Osteoblast (primary cell): Measurements from ENCODE around the gene PTPRN2. TPM values are rescaled to one million over a fixed set of nuclear protein-coding genes. Genes with fewer than 3 reads are reported as not detected.

Source experiments
- DNase-seq: peaks from one replicate; pipeline ENCODE4 v3.0.0; 2011; ENCODE audit warnings: low spot score, mixed read lengths; ENCODE audit not compliant: insufficient read length; ENCODE audit errors: missing footprints
- H2AFZ ChIP-seq: 2 replicates; pipeline ENCODE4 v1.6.0; 2011; ENCODE audit warnings: mild to moderate bottlenecking, low read length
- H3K27ac ChIP-seq: 2 replicates; pipeline ENCODE4 v1.5.1; 2011; ENCODE audit warnings: mild to moderate bottlenecking, low read depth, low read length, moderate library complexity
- H3K27me3 ChIP-seq: 2 replicates; pipeline ENCODE4 v1.6.0; 2012; ENCODE audit warnings: mild to moderate bottlenecking, control low read depth, inconsistent platforms, low read length, moderate library complexity; ENCODE audit not compliant: insufficient read depth
- H3K36me3 ChIP-seq: 2 replicates; pipeline ENCODE4 v1.5.1; 2011; ENCODE audit warnings: mild to moderate bottlenecking, low read length, control low read depth, moderate library complexity; ENCODE audit not compliant: insufficient read depth
- H3K4me1 ChIP-seq: 2 replicates; pipeline ENCODE4 v1.5.1; 2011; ENCODE audit warnings: mild to moderate bottlenecking, low read length, control low read depth, moderate library complexity; ENCODE audit not compliant: insufficient read depth
- H3K4me2 ChIP-seq: 2 replicates; pipeline ENCODE4 v1.6.0; 2011; ENCODE audit warnings: mild to moderate bottlenecking, low read length; ENCODE audit not compliant: insufficient read depth
- H3K4me3 ChIP-seq: fragments of 200-600 bp; sonication (generic); 3 replicates; pipeline ENCODE4 v1.5.1; 2012; ENCODE audit warnings: mild to moderate bottlenecking, low read length, inconsistent platforms; ENCODE audit not compliant: insufficient read depth
- H3K79me2 ChIP-seq: 2 replicates; pipeline ENCODE4 v1.6.0; 2012; ENCODE audit warnings: mild to moderate bottlenecking, low read length, control low read depth, inconsistent platforms; ENCODE audit not compliant: insufficient read depth
- H3K9me3 ChIP-seq: 2 replicates; pipeline ENCODE4 v1.5.1; 2011; ENCODE audit warnings: low read depth, low read length, control low read depth
- H4K20me1 ChIP-seq: 2 replicates; pipeline ENCODE4 v1.6.0; 2012; ENCODE audit warnings: mild to moderate bottlenecking, low read length, control low read depth; ENCODE audit not compliant: insufficient read depth
- total RNA-seq: library from RNA; depleted of rRNA; stranded (reverse); fragments of >200 nt; gene quantifications from 2 replicates; pipeline ENCODE4 v1.2.3, GENCODE V29; 2012
- TF ChIP-seq, protein P1 (sequence below): IDR thresholded peaks from 2 replicates; pipeline ENCODE4 v1.5.1; 2011; ENCODE audit warnings: mild to moderate bottlenecking, low read depth, low read length, moderate library complexity; ENCODE audit errors: extremely low read depth

The PTPRN2 gene
- total RNA-seq, 1 donor, result 0.36 TPM

DNA sequence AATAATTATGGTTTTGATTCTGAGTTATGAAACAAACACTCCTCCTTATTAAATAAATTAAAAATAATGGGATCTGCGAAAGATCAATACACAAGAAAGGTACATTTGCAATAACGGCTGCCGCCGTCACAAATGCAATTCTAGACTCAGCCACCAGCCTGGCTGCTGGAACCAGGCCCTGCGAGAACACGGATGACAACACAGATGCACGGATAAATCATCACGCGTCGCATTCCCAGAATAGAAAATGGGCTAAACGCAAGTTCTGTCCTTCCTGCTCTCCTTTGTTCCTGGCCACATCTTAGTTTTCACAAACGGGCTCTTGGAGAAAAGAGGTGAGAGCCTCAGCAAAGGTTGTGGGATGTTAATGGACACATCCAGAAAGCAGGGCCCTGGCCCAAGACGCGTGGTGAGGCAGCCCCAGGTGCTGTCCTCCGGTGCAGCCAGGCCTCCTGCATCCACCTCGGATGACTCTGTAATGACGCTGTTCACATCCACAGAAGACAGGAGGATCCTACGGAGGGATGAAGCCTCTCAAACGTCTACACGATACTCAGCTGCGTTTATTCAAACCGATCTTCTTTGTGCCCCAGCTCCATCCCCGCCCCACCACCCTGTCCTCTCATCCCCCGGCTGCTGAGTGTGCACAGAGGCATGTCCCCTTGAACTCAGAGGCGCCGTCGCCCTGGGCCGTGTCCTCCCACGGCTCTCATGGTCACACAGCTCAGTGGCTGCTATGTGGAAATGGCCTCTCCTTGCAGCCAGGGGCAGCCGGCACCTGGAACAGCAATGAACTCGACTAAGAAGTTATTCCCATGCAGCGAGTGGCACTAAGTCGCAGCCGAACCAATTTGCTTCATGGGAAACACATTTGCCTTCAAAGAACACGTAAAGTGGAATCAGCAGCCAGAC lies 197.9 kb downstream of the PTPRN2 start:
- no peaks in the 10 kb centered on the region for H3K79me2 ChIP-seq
- H3K4me2 ChIP-seq, result no peak overlapping the region
- peak; percentile 75 for DNase-seq
- H3K4me3 ChIP-seq, result no peak overlapping the region
- no peaks in the 10 kb centered on the region for H3K27me3 ChIP-seq
- no peaks in the 10 kb centered on the region for H4K20me1 ChIP-seq
- H2AFZ ChIP-seq, result no peak overlapping the region
- TF ChIP-seq, protein P1, sequence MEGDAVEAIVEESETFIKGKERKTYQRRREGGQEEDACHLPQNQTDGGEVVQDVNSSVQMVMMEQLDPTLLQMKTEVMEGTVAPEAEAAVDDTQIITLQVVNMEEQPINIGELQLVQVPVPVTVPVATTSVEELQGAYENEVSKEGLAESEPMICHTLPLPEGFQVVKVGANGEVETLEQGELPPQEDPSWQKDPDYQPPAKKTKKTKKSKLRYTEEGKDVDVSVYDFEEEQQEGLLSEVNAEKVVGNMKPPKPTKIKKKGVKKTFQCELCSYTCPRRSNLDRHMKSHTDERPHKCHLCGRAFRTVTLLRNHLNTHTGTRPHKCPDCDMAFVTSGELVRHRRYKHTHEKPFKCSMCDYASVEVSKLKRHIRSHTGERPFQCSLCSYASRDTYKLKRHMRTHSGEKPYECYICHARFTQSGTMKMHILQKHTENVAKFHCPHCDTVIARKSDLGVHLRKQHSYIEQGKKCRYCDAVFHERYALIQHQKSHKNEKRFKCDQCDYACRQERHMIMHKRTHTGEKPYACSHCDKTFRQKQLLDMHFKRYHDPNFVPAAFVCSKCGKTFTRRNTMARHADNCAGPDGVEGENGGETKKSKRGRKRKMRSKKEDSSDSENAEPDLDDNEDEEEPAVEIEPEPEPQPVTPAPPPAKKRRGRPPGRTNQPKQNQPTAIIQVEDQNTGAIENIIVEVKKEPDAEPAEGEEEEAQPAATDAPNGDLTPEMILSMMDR, result no peak
- H3K4me1 ChIP-seq, result no peaks in the 10 kb centered on the region
- no peaks in the 10 kb centered on the region for H3K36me3 ChIP-seq
- no peak overlapping the region for H3K27ac ChIP-seq
- no peaks in the 10 kb centered on the region for H3K9me3 ChIP-seq

DNA sequence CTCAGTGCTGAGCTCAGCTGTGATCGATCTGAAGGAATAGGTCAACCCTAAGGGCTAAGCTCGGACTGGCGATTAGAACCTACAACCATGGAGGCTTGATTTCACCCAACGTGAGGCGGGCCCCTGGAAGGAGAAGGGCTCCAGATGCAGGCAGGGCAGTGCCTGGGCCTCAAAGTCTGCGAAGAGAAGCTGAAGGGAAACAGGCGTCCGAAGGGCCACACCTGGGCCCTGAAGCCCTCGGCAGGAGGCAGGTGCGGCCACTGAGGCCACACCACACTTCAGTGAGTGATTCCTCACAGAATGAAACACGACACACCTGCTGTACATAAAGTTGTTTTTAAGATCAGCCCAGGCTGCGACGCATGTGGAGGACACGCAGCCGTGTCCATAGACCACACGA lies 198.7 kb downstream of the PTPRN2 start:
- no peak for DNase-seq
- TF ChIP-seq, protein P1, result no peak
- no peaks in the 10 kb centered on the region for H3K9me3 ChIP-seq
- no peaks in the 10 kb centered on the region for H4K20me1 ChIP-seq
- H3K36me3 ChIP-seq, result no peaks in the 10 kb centered on the region
- H3K79me2 ChIP-seq, result no peaks in the 10 kb centered on the region
- H3K4me3 ChIP-seq, result no peak overlapping the region
- H3K27me3 ChIP-seq, result no peaks in the 10 kb centered on the region
- H2AFZ ChIP-seq, result no peak overlapping the region
- no peak overlapping the region for H3K27ac ChIP-seq
- H3K4me1 ChIP-seq, result no peaks in the 10 kb centered on the region
- no peak overlapping the region for H3K4me2 ChIP-seq

DNA sequence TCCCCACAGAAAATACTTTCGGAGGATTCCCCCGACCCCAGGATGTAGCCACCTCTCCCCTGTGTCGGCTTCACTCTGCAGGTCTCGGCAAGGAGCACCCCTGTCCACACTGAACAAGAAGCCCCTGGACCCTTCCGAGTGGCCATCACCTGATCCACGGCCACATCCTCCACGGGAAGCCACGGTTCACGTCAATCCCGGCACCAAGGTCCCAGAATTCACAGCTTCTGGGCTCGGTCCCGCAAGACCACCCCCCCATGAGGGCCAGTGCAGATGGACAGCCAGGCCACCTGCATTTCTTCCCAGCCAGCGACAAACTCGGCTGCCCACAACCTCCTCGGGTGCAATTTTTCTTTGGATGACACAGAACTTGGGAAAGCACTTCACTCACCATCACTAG lies 199.6 kb downstream of the PTPRN2 start:
- no peaks in the 10 kb centered on the region for H3K4me1 ChIP-seq
- H3K4me3 ChIP-seq, result no peak overlapping the region
- no peak overlapping the region for H3K4me2 ChIP-seq
- H2AFZ ChIP-seq, result no peak overlapping the region
- H3K9me3 ChIP-seq, result no peaks in the 10 kb centered on the region
- H3K27ac ChIP-seq, result no peak overlapping the region
- peak; percentile 73 for DNase-seq
- no peaks in the 10 kb centered on the region for H3K36me3 ChIP-seq
- TF ChIP-seq, protein P1, result no peak
- H3K79me2 ChIP-seq, result no peaks in the 10 kb centered on the region
- no peaks in the 10 kb centered on the region for H3K27me3 ChIP-seq
- H4K20me1 ChIP-seq, result no peaks in the 10 kb centered on the region

DNA sequence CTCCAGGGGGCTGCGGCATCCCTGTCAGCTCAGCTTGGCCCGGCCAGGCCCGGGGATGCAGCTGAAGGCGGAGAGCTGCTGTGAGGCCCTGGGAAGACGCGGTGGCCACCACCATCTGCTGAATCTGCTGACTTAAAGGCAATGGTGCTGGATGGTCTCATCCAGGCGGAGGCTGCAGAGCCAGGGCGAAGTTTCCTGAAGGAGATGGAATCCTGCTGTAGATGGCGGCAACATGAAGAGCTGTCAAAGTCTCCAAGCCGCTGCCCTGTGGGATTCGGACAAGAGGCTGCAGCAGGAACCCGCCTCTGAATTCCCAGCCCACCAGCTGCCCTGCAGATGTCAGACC lies 200.1 kb downstream of the PTPRN2 start:
- Histone ChIP-seq H3K4me3 (no peak overlapping the region), H3K9me3 (no peaks in the 10 kb centered on the region), H3K27me3 (no peaks in the 10 kb centered on the region), H3K4me2 (no peak overlapping the region), H2AFZ (no peak overlapping the region), H3K4me1 (no peaks in the 10 kb centered on the region), H3K36me3 (no peaks in the 10 kb centered on the region), H3K79me2 (no peaks in the 10 kb centered on the region), H4K20me1 (no peaks in the 10 kb centered on the region), H3K27ac (no peak overlapping the region)
- DNase-seq, result no peak
- TF ChIP-seq, protein P1, result no peak
